Panc1 (cell line): Measurements from ENCODE around the gene ABCA7. TPM values are rescaled to one million over a fixed set of nuclear protein-coding genes. Genes with fewer than 3 reads are reported as not detected.

Source experiments
- ATAC-seq: fragments of 200-7000 bp; cut with Tn5 transposase; 2 replicates; pipeline ENCODE4 v1.9.1; 2020; ENCODE audit warnings: mild to moderate bottlenecking, moderate library complexity
- BruUV-seq: library from RNA; stranded (reverse); fragments of 400-500 nt; replicated peaks from 2 replicates; lab custom pipeline; 2021; lab: Mats Ljungman, UMichigan
- CTCF ChIA-PET: fragments of 300-600 bp; sonication (Branson Sonifier 250); formaldehyde crosslinking; loops from one replicate; lab custom pipeline; 2022; ENCODE audit warnings: antibody characterized with exemption; lab: Charles Lee
- POLR2A ChIA-PET: fragments of 300-600 bp; sonication (Branson Sonifier 250); formaldehyde crosslinking; loops from one replicate; lab custom pipeline; 2022; ENCODE audit warnings: antibody characterized with exemption; lab: Charles Lee
- DNase-seq: peaks from one replicate; pipeline ENCODE4 v3.0.0-alpha.2; 2010; ENCODE audit warnings: low read depth, low spot score
- H3K27ac ChIP-seq: 2 replicates; pipeline ENCODE4 v1.5.1; 2011; ENCODE audit warnings: mild to moderate bottlenecking, low read length, inconsistent platforms
- H3K27me3 ChIP-seq: fragments of 200-500 bp; sonication (Bioruptor generic); 2 replicates; pipeline ENCODE4 v1.6.0; 2014; ENCODE audit warnings: low read length, inconsistent platforms; ENCODE audit not compliant: control insufficient read depth, insufficient read depth
- H3K36me3 ChIP-seq: fragments of 200-500 bp; sonication (Bioruptor generic); 2 replicates; pipeline ENCODE4 v1.5.1; 2014; ENCODE audit warnings: inconsistent platforms, mild to moderate bottlenecking, low read length, moderate library complexity; ENCODE audit not compliant: control insufficient read depth, insufficient read depth
- H3K4me1 ChIP-seq: 2 replicates; pipeline ENCODE4 v1.5.1; 2011; ENCODE audit warnings: inconsistent platforms, mild to moderate bottlenecking, low read length, moderate library complexity; ENCODE audit not compliant: control insufficient read depth, insufficient read depth
- H3K4me3 ChIP-seq, 2 experiments: 2 replicates each; pipeline ENCODE4 v1.5.1; 2011 to 2012; ENCODE audit warnings: low read depth in 2 of 2, low read length in 2 of 2, mild to moderate bottlenecking in 2 of 2, inconsistent platforms in 1 of 2, moderate library complexity in 1 of 2
- H3K9me3 ChIP-seq: fragments of 200-500 bp; sonication (Bioruptor generic); 2 replicates; pipeline ENCODE4 v1.5.1; 2014; ENCODE audit warnings: low read depth, mild to moderate bottlenecking, inconsistent platforms, low read length, moderate library complexity; ENCODE audit not compliant: control insufficient read depth, insufficient read depth
- POLR2AphosphoS5 ChIP-seq: IDR thresholded peaks from 2 replicates; pipeline ENCODE4 v1.6.1; 2012; ENCODE audit warnings: mild to moderate bottlenecking, low read depth, low read length, moderate library complexity
- SIN3A ChIP-seq: IDR thresholded peaks from 2 replicates; pipeline ENCODE4 v1.6.1; 2012; ENCODE audit warnings: low read depth, mild to moderate bottlenecking, low read length, moderate library complexity, borderline replicate concordance; ENCODE audit not compliant: insufficient read depth
- TCF7L2 ChIP-seq: IDR thresholded peaks from 2 replicates; pipeline ENCODE4 v1.6.1; 2011; ENCODE audit warnings: mild to moderate bottlenecking, low read depth, low read length, inconsistent platforms
- in situ Hi-C: cut with HindIII; loops from 2 replicates; pipeline ENCODE4 v1.10.0; 2016; ENCODE audit warnings: low sequenced_read_pairs, low pct_unique_long_range_greater_than_20kb
- intact Hi-C: fragments of 100-400 bp; cut with micrococcal nuclease; formaldehyde crosslinking; loops from one replicate; pipeline ENCODE4 v1.10.0; 2022; ENCODE audit not compliant: unreplicated experiment
- total RNA-seq: library from RNA; stranded (reverse); gene quantifications from one replicate; pipeline ENCODE4 v1.2.1, GENCODE V29; 2021; ENCODE audit not compliant: unreplicated experiment
- TF ChIP-seq, protein P1 (sequence below), 2 experiments: IDR thresholded peaks; 2 replicates each; pipeline ENCODE4 v1.6.1; 2011 to 2012; ENCODE audit warnings: low read depth in 2 of 2, control low read depth in 1 of 2, low read length in 1 of 2, mild to moderate bottlenecking in 1 of 2, moderate library complexity in 1 of 2; ENCODE audit not compliant: insufficient read depth in 1 of 2
- TF ChIP-seq, protein P2 (sequence below): fragments of 450-650 bp; IDR thresholded peaks from 2 replicates; pipeline ENCODE4 v1.5.1; 2017; ENCODE audit warnings: mild to moderate bottlenecking

The ABCA7 gene
- total RNA-seq, 1 experiment from 2014 or later = 47.5 TPM

DNA sequence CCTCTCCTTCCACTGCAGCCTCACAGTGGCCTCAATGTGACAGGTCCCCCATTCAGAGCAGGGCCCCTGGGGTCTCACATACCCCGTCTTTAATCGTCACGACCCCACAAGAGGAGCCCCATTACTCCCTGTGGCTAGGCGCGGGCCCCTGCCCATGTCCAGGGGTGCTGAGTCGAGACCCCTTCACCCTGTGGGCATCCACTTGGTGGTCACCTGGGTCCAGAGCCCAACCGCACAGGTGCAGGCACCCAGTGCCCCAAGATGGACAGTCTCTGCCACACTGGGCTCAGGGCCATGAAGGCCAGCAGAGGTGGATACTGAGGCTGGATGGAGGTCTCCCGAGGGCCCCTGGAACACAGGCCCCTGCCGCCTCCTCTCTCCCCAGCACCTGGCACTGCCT is 22.0 kb upstream of the ABCA7 start:
- ChIA-PET CTCF (interaction anchor here (0.7 kb wide), 1 partner anchor 8 kb away, joined by 5 read pairs; the partner anchor contains the start of gene CNN2), POLR2A (no interaction called here)
- peak overlapping the region; percentile 55 to 75; a peak in 2 of 4 replicates for H3K4me3 ChIP-seq
- no TSS peak for BruUV-seq
- H3K27me3 ChIP-seq = no peaks in the 10 kb centered on the region
- intact Hi-C loops (no loop called here), in situ Hi-C loops (no loop called here)
- no peaks in the 10 kb centered on the region; the same call in 1 of the 2 replicates for H3K36me3 ChIP-seq
- TF ChIP-seq, protein P1, sequence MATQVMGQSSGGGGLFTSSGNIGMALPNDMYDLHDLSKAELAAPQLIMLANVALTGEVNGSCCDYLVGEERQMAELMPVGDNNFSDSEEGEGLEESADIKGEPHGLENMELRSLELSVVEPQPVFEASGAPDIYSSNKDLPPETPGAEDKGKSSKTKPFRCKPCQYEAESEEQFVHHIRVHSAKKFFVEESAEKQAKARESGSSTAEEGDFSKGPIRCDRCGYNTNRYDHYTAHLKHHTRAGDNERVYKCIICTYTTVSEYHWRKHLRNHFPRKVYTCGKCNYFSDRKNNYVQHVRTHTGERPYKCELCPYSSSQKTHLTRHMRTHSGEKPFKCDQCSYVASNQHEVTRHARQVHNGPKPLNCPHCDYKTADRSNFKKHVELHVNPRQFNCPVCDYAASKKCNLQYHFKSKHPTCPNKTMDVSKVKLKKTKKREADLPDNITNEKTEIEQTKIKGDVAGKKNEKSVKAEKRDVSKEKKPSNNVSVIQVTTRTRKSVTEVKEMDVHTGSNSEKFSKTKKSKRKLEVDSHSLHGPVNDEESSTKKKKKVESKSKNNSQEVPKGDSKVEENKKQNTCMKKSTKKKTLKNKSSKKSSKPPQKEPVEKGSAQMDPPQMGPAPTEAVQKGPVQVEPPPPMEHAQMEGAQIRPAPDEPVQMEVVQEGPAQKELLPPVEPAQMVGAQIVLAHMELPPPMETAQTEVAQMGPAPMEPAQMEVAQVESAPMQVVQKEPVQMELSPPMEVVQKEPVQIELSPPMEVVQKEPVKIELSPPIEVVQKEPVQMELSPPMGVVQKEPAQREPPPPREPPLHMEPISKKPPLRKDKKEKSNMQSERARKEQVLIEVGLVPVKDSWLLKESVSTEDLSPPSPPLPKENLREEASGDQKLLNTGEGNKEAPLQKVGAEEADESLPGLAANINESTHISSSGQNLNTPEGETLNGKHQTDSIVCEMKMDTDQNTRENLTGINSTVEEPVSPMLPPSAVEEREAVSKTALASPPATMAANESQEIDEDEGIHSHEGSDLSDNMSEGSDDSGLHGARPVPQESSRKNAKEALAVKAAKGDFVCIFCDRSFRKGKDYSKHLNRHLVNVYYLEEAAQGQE (IDR thresholded peaks at IDR 0.05; ENCODE audit: insufficient read depth in 1 of 2, low read depth in 2 of 2, low read length in 1 of 2) = no peak
- TF ChIP-seq SIN3A = no peak
- TF ChIP-seq TCF7L2 = no peak
- TF ChIP-seq, protein P2, sequence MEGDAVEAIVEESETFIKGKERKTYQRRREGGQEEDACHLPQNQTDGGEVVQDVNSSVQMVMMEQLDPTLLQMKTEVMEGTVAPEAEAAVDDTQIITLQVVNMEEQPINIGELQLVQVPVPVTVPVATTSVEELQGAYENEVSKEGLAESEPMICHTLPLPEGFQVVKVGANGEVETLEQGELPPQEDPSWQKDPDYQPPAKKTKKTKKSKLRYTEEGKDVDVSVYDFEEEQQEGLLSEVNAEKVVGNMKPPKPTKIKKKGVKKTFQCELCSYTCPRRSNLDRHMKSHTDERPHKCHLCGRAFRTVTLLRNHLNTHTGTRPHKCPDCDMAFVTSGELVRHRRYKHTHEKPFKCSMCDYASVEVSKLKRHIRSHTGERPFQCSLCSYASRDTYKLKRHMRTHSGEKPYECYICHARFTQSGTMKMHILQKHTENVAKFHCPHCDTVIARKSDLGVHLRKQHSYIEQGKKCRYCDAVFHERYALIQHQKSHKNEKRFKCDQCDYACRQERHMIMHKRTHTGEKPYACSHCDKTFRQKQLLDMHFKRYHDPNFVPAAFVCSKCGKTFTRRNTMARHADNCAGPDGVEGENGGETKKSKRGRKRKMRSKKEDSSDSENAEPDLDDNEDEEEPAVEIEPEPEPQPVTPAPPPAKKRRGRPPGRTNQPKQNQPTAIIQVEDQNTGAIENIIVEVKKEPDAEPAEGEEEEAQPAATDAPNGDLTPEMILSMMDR = no peak
- TF ChIP-seq POLR2AphosphoS5 = no peak
- DNase-seq (no peak), ATAC-seq (no peak)
- H3K4me1 ChIP-seq = peaks cover 20% of the 10 kb centered on the region
- H3K27ac ChIP-seq = peak overlapping the region; percentile 84
- no peaks in the 10 kb centered on the region for H3K9me3 ChIP-seq

DNA sequence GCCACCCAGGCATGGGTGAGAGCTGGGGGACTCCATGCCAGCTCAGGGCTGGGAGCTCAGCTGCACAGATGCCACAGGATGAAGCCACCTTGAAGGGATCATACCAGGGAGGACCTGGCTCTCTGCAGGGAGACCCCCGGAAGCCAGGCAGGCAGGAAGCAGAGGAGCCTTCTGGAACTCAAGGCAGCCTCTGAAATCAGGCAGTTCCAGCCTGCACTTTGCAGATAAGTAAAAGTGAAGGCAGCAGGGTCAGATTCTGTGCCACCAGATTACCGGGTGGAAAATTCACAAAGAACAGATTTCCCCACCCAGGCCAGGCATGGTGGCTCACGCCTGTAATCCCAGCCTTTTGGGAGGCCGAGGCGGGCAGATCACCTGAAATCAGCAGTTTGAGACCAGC is 21.5 kb upstream of the ABCA7 start:
- in situ Hi-C loops (no loop called here), intact Hi-C loops (no loop called here)
- no peak for ATAC-seq
- TF ChIP-seq, protein P1 (IDR thresholded peaks at IDR 0.05; ENCODE audit: insufficient read depth in 1 of 2, low read depth in 2 of 2, low read length in 1 of 2) = no peak
- TF ChIP-seq, protein P2 = no peak
- no peak for TF ChIP-seq POLR2AphosphoS5
- TF ChIP-seq TCF7L2 = no peak
- TF ChIP-seq SIN3A = no peak
- ChIA-PET POLR2A (no interaction called here), CTCF (no interaction called here)
- BruUV-seq = TSS peak; percentile 74
- peak overlapping the region; percentile 84 for H3K27ac ChIP-seq
- no peak for DNase-seq
- no peaks in the 10 kb centered on the region for H3K27me3 ChIP-seq
- peak overlapping the region; percentile 55 to 75 for H3K4me3 ChIP-seq
- H3K36me3 ChIP-seq = no peaks in the 10 kb centered on the region; the same call in 1 of the 2 replicates
- no peaks in the 10 kb centered on the region for H3K9me3 ChIP-seq
- H3K4me1 ChIP-seq = peaks cover 20% of the 10 kb centered on the region
